ENCODE measurements around the gene UACA. TPM values are rescaled to one million over a fixed set of nuclear protein-coding genes. Genes with fewer than 3 reads are reported as not detected.
"Not testable (repeated sequence)": the region's sequence is repeated elsewhere in the genome, so short reads cannot be mapped to it uniquely, and the experiment has no call there.

UACA gene
- total and polyA plus RNA-seq, 4 donors = 9.2 to 195 (median 37.9) TPM

DNA sequence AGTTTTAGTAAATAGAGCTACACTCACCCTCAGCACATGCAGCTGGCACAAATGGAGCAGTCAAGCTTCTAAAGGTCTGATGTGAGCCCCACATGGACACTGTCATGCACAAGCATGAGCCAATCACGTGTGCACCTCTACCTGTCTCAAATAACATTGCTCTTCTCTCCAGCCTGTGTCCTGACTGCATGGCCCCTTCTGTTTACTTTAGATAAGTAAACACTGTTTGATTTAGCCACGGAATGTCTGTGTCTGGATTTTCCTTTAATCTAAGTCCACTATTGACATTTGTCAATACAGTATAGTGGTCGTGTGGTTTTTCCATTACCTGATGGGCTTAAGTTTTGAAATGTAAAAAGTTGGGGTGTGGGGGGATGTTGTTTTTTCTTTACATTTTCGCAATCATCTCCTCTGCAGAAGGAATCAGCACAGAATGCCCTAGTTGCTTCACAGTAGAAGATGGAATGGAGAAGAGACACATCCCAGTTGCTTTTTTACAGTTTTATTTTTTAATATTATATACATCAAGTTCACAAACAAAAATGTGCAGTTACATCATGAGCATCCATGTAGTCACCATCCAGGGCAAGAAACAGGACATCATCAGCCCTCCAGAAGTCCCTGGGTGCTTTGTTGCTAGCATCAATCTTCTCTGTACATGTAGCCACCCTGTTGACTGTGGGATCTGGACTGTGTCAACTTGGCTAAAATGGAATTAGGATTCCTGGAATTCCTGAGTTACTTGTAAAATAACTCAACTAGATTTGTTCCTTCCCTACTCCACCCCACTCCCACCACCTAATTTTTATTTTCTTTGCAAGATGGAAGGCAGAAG lies 146.1 kb downstream of the UACA start:
- H3K4me1 ChIP-seq (ENCODE audit: control insufficient read depth in 5 of 5, insufficient read depth in 5 of 5, low read length in 5 of 5) = peaks cover 0 to 4% (median 0%) of the 10 kb centered on the region in 5 donors
- 50 to 54% methylated on average over 4 of the region's 4 CpGs for WGBS, 2 donors
- H3K36me3 ChIP-seq (ENCODE audit: control insufficient read depth in 4 of 4, insufficient read depth in 4 of 4, low read length in 4 of 4) = no peaks in the 10 kb centered on the region
- H3K27ac ChIP-seq (ENCODE audit: low read depth in 1 of 2, low read length in 1 of 2) = no peak overlapping the region
- TF ChIP-seq, protein P1, sequence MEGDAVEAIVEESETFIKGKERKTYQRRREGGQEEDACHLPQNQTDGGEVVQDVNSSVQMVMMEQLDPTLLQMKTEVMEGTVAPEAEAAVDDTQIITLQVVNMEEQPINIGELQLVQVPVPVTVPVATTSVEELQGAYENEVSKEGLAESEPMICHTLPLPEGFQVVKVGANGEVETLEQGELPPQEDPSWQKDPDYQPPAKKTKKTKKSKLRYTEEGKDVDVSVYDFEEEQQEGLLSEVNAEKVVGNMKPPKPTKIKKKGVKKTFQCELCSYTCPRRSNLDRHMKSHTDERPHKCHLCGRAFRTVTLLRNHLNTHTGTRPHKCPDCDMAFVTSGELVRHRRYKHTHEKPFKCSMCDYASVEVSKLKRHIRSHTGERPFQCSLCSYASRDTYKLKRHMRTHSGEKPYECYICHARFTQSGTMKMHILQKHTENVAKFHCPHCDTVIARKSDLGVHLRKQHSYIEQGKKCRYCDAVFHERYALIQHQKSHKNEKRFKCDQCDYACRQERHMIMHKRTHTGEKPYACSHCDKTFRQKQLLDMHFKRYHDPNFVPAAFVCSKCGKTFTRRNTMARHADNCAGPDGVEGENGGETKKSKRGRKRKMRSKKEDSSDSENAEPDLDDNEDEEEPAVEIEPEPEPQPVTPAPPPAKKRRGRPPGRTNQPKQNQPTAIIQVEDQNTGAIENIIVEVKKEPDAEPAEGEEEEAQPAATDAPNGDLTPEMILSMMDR (IDR thresholded peaks at IDR 0.05; ENCODE audit: control extremely low read depth, extremely low read depth) = no peak
- ATAC-seq (ENCODE audit: insufficient read depth, low FRiP score) (no peak), DNase-seq (no peak)
- no peaks in the 10 kb centered on the region for H3K27me3 ChIP-seq (ENCODE audit: control insufficient read depth in 3 of 3, insufficient read depth in 3 of 3, low read length in 2 of 3)
- no peak overlapping the region for H3K4me3 ChIP-seq
- H3K9ac ChIP-seq (ENCODE audit: insufficient read depth in 1 of 2, low read length in 2 of 2) = no peak overlapping the region
- H3K9me3 ChIP-seq (ENCODE audit: control insufficient read depth in 4 of 4, insufficient read depth in 3 of 4, low read length in 3 of 4) = peaks cover 0 to 5% (median 0%) of the 10 kb centered on the region in 4 donors

DNA sequence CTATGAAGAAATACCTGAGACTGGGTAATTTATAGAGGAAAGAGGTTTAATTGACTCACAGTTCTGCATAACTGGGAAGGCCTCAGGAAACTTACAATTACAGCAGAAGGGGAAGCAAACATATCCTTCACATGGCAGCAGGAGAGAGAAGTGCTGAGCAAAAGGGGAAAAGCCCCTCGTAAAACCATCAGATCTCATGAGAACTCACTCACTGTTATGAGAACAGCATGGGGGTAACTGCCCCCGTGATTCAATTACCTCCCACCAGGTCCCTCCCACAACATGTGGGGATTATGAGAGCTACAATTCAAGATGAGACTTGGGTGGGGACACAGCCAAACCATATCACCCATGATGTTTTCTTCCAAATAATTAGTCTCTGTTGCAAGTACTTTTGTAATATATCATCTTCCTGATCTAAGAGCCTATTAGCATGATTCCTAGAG lies 147.0 kb downstream of the UACA start:
- not testable (repeated sequence) for H3K9ac ChIP-seq (ENCODE audit: insufficient read depth in 1 of 2, low read length in 2 of 2); H3K27me3 ChIP-seq (ENCODE audit: control insufficient read depth in 3 of 3, insufficient read depth in 3 of 3, low read length in 2 of 3); H3K4me1 ChIP-seq (ENCODE audit: control insufficient read depth in 5 of 5, insufficient read depth in 5 of 5, low read length in 5 of 5); H3K9me3 ChIP-seq (ENCODE audit: control insufficient read depth in 4 of 4, insufficient read depth in 3 of 4, low read length in 3 of 4); DNase-seq; H3K4me3 ChIP-seq; ATAC-seq (ENCODE audit: insufficient read depth, low FRiP score); H3K27ac ChIP-seq (ENCODE audit: low read depth in 1 of 2, low read length in 1 of 2); H3K36me3 ChIP-seq (ENCODE audit: control insufficient read depth in 4 of 4, insufficient read depth in 4 of 4, low read length in 4 of 4)
- WGBS, 2 donors = 42 to 71% methylated on average over 2 of the region's 2 CpGs

DNA sequence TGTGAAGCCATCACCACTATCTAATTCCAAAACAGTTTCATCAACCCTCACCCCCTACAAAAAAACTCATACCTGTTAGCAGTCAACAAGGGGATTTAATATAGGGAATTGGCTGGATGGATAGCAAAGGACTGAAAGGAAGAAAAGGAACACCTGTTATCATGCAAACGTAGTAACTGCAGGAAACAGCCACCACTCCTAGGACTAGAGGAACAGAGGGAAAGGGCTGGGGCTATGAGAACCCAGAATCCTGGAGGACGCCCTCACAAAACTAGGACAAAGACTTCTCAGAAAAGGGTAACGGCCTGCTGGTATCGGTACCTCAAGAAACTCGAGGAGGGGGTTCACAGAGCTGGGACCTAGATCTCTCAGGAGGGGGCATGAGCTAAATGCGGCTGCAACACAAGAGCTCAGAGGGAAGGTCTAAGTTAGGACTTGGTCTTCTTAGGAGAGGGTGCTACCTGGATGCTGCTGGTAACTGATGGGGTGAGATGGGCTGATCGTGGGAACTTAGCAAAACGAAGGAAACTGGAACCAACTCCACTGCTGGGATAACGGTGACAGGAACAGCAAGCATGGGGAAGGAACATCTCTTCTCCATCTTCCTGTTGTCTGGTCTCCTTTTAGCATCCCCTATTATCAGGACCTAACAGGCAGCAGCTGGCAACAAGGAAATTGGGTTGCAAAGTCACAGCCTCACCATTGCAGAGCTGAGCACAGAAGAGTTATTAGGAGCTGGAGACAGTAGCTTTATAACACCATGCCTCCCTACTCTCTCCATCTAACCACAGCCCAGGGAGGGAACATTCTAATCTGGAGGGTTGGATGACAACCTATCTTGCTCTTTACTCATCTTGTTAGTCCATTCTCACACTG lies 147.7 kb downstream of the UACA start:
- no peak overlapping the region for H3K27ac ChIP-seq (ENCODE audit: low read depth in 1 of 2, low read length in 1 of 2)
- H3K9me3 ChIP-seq (ENCODE audit: control insufficient read depth in 4 of 4, insufficient read depth in 3 of 4, low read length in 3 of 4) = peaks cover 0 to 2% (median 0%) of the 10 kb centered on the region in 4 donors
- H3K36me3 ChIP-seq (ENCODE audit: control insufficient read depth in 4 of 4, insufficient read depth in 4 of 4, low read length in 4 of 4) = no peaks in the 10 kb centered on the region
- ATAC-seq (ENCODE audit: insufficient read depth, low FRiP score) (no peak), DNase-seq (no peak)
- no peak overlapping the region for H3K9ac ChIP-seq (ENCODE audit: insufficient read depth in 1 of 2, low read length in 2 of 2)
- TF ChIP-seq, protein P1 (IDR thresholded peaks at IDR 0.05; ENCODE audit: control extremely low read depth, extremely low read depth) = no peak
- no peak overlapping the region for H3K4me3 ChIP-seq
- no peaks in the 10 kb centered on the region for H3K27me3 ChIP-seq (ENCODE audit: control insufficient read depth in 3 of 3, insufficient read depth in 3 of 3, low read length in 2 of 3)
- H3K4me1 ChIP-seq (ENCODE audit: control insufficient read depth in 5 of 5, insufficient read depth in 5 of 5, low read length in 5 of 5) = peaks cover 0 to 4% (median 0%) of the 10 kb centered on the region in 5 donors
- WGBS, 2 donors = 87 to 88% methylated on average over 9 of the region's 9 CpGs

DNA sequence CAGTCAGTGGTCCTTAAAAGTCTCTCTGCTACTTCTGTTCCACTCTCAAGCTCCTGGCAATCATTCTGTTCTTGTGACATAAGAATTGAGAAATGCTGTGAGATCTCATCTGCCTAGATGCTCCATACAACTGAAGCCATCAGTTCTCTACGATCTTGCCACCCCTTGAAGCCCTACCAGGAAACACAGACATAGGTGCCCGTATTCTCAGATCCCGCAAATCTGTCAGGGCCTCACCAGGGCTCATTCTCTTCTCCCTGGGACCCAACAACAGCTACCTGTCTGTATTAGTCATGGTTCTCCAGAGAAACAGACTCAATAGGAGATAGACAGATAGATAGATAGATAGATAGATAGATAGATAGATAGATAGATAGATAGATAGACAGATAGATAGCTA lies 149.1 kb downstream of the UACA start:
- Histone ChIP-seq H3K4me3 (no peak overlapping the region), H3K27ac (ENCODE audit: low read depth in 1 of 2, low read length in 1 of 2) (no peak overlapping the region), H3K4me1 (ENCODE audit: control insufficient read depth in 5 of 5, insufficient read depth in 5 of 5, low read length in 5 of 5) (peaks cover 0 to 4% (median 0%) of the 10 kb centered on the region in 5 donors), H3K36me3 (ENCODE audit: control insufficient read depth in 4 of 4, insufficient read depth in 4 of 4, low read length in 4 of 4) (no peaks in the 10 kb centered on the region), H3K9me3 (ENCODE audit: control insufficient read depth in 4 of 4, insufficient read depth in 3 of 4, low read length in 3 of 4) (peaks cover 0 to 2% (median 0%) of the 10 kb centered on the region in 4 donors), H3K27me3 (ENCODE audit: control insufficient read depth in 3 of 3, insufficient read depth in 3 of 3, low read length in 2 of 3) (no peaks in the 10 kb centered on the region), H3K9ac (ENCODE audit: insufficient read depth in 1 of 2, low read length in 2 of 2) (no peak overlapping the region)
- DNase-seq (no peak), ATAC-seq (ENCODE audit: insufficient read depth, low FRiP score) (no peak)
- TF ChIP-seq, protein P1 (IDR thresholded peaks at IDR 0.05; ENCODE audit: control extremely low read depth, extremely low read depth) = no peak
- 95 to 97% methylated on average over 3 of the region's 3 CpGs for WGBS, 2 donors

Measured in lung (tissue), 12 donors.